CD4-positive, alpha-beta T cell treated with Interleukin-2 at 100 ng/mL for 4 hours (primary cell): ENCODE results near the gene ATF6.

ENCODE experiments used
- DNase-seq: peaks from one replicate; pipeline ENCODE4 v3.0.0-alpha.2; 2020; ENCODE audit warnings: low spot score

Gene ATF6

GRCh38 chr1:161890574-161890973, 124.5 kb downstream of the ATF6 start:
- DNase-seq, result no peak

- no peak for DNase-seq
Observed at GRCh38 chr1:161899091-161899490, 133.0 kb downstream of the ATF6 start.

- no peak for DNase-seq
Observed at GRCh38 chr1:161900160-161900559, 134.0 kb downstream of the ATF6 start.

- no peak for DNase-seq
Observed at GRCh38 chr1:161902182-161902581, 136.1 kb downstream of the ATF6 start.

GRCh38 chr1:161905269-161905884, 139.3 kb downstream of the ATF6 start:
- DNase-seq, result peak; percentile 29

GRCh38 chr1:161907265-161907664, 141.1 kb downstream of the ATF6 start:
- no peak for DNase-seq

- DNase-seq, result no peak
Observed at GRCh38 chr1:161908264-161908663, 142.1 kb downstream of the ATF6 start.

GRCh38 chr1:161910604-161911003, 144.5 kb downstream of the ATF6 start:
- no peak for DNase-seq

- no peak for DNase-seq
Observed at GRCh38 chr1:161913482-161914140, 147.5 kb downstream of the ATF6 start.

- DNase-seq, result no peak
Observed at GRCh38 chr1:161914595-161914994, 148.5 kb downstream of the ATF6 start.

- DNase-seq, result no peak
Observed at GRCh38 chr1:161915051-161915503, 149.0 kb downstream of the ATF6 start.

GRCh38 chr1:161915978-161916377, 149.9 kb downstream of the ATF6 start:
- DNase-seq, result no peak

GRCh38 chr1:161919229-161919628, 153.1 kb downstream of the ATF6 start:
- DNase-seq, result no peak

GRCh38 chr1:161921491-161921890, 155.4 kb downstream of the ATF6 start:
- DNase-seq, result no peak

GRCh38 chr1:161921990-161922389, 155.9 kb downstream of the ATF6 start:
- no peak for DNase-seq

GRCh38 chr1:161928056-161928455, 161.9 kb downstream of the ATF6 start:
- DNase-seq, result no peak

- DNase-seq, result no peak
Observed at GRCh38 chr1:161929137-161929536, 163.0 kb downstream of the ATF6 start.

GRCh38 chr1:161930064-161930463, 163.9 kb downstream of the ATF6 start:
- DNase-seq, result no peak

- DNase-seq, result no peak
Observed at GRCh38 chr1:161932668-161933067, 166.5 kb downstream of the ATF6 start.

GRCh38 chr1:161933592-161934588, 167.8 kb downstream of the ATF6 start:
- peak; percentile 18 for DNase-seq

GRCh38 chr1:161935264-161935663, 169.1 kb downstream of the ATF6 start:
- DNase-seq, result no peak

GRCh38 chr1:161936786-161937185, 170.7 kb downstream of the ATF6 start:
- DNase-seq, result no peak
